Esophagus squamous epithelium (tissue), 5 donors: ENCODE measurements around the gene ANKRD13D. TPM values are rescaled to one million over a fixed set of nuclear protein-coding genes. Genes with fewer than 3 reads are reported as not detected.

Experiments
- DNase-seq: peaks from one replicate; lab custom pipeline; 2025; lab: John Stamatoyannopoulos, UW
- H3K27ac ChIP-seq, 4 donors: fragments of 200-600 bp; sonication (generic); one replicate each; pipeline ENCODE4 v1.5.1; 2016 to 2019; ENCODE audit warnings: mild to moderate bottlenecking in 1 of 4
- H3K27me3 ChIP-seq, 4 donors: fragments of 200-600 bp; sonication (generic); 1 replicate in 3 of 4; 2 replicates in 1 of 4; pipeline versions ENCODE4 v1.5.1 to v1.6.0; 2017 to 2021; ENCODE audit warnings: antibody characterized with exemption in 1 of 4
- H3K36me3 ChIP-seq, 3 donors: fragments of 200-600 bp; sonication (generic); one replicate each; pipeline ENCODE4 v1.5.1; 2016 to 2019
- H3K4me1 ChIP-seq, 3 donors: fragments of 200-600 bp; sonication (generic); one replicate each; pipeline ENCODE4 v1.5.1; 2017 to 2019
- H3K4me3 ChIP-seq, 4 donors: fragments of 200-600 bp; sonication (generic); 1 replicate in 3 of 4; 2 replicates in 1 of 4; pipeline ENCODE4 v1.5.1; 2016 to 2019; ENCODE audit warnings: mild to moderate bottlenecking in 2 of 4, moderate library complexity in 1 of 4
- H3K9me3 ChIP-seq, 3 donors: fragments of 200-600 bp; sonication (generic); one replicate each; pipeline ENCODE4 v1.5.1; 2016 to 2019
- POLR2A ChIP-seq, 4 donors: fragments of 450-650 bp; IDR thresholded peaks; one replicate each; pipeline ENCODE4 v1.6.1; 2017; ENCODE audit warnings: antibody characterized with exemption in 4 of 4, mild to moderate bottlenecking in 4 of 4, moderate library complexity in 3 of 4
- WGBS, 2 donors: methylation state at CpG; one replicate each; pipeline ENCODE4 v1.1.5; 2018; 5-methylcytosine and 5-hydroxymethylcytosine counted together
- intact Hi-C: fragments of 100-400 bp; cut with DNase I; formaldehyde crosslinking; loops from one replicate; pipeline ENCODE4 v1.15.0; 2022
- total RNA-seq, 4 donors: library from RNA; depleted of rRNA; stranded (reverse); fragments of >200 nt; gene quantifications; one replicate each; pipeline ENCODE4 v1.1.0, GENCODE V29; 2016
- TF ChIP-seq, protein P1 (sequence below), 6 experiments: fragments of 450-650 bp in 4 of 6; fragments of 200-600 bp in 2 of 6; sonication (generic) in 2 of 6; IDR thresholded peaks; one replicate each; pipeline ENCODE4 v1.5.1; 2016 to 2019; ENCODE audit warnings: antibody characterized with exemption in 6 of 6, mild to moderate bottlenecking in 4 of 6, moderate library complexity in 4 of 6
- donor health status: DM: yes; HTN: yes; CAD: no.

ANKRD13D gene
- total RNA-seq, 4 donors from 2014 or later: 27.4 to 50.6 (median 41.6) TPM

DNA sequence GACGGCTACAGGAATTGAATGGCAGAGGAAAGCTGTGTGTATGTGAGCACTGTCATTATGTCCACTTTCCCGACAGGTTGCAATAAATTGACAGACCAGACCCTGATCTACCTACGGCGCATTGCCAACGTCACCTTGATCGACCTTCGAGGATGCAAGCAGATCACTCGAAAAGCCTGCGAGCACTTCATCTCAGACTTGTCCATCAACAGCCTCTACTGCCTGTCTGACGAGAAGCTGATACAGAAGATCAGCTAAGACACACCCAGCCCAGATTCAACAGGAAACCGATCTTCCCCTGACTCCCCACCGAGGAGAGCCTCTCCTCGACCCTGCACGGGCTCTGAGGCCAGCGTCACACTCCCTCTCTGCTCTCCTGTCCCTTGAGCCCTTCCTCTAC is 34.3 kb upstream of the ANKRD13D start:
- H3K9me3 ChIP-seq: no peaks in the 10 kb centered on the region
- no peak for DNase-seq
- H3K4me3 ChIP-seq: no peak overlapping the region
- WGBS, 2 donors: 74 to 78% methylated on average over 7 to 15 of the region's 15 CpGs
- peaks cover 51 to 79% (median 53%) of the 10 kb centered on the region in 3 donors for H3K36me3 ChIP-seq
- peaks cover 21 to 76% (median 25%) of the 10 kb centered on the region in 3 donors for H3K4me1 ChIP-seq
- TF ChIP-seq POLR2A (IDR thresholded peaks at IDR 0.05): no peak
- TF ChIP-seq, protein P1, sequence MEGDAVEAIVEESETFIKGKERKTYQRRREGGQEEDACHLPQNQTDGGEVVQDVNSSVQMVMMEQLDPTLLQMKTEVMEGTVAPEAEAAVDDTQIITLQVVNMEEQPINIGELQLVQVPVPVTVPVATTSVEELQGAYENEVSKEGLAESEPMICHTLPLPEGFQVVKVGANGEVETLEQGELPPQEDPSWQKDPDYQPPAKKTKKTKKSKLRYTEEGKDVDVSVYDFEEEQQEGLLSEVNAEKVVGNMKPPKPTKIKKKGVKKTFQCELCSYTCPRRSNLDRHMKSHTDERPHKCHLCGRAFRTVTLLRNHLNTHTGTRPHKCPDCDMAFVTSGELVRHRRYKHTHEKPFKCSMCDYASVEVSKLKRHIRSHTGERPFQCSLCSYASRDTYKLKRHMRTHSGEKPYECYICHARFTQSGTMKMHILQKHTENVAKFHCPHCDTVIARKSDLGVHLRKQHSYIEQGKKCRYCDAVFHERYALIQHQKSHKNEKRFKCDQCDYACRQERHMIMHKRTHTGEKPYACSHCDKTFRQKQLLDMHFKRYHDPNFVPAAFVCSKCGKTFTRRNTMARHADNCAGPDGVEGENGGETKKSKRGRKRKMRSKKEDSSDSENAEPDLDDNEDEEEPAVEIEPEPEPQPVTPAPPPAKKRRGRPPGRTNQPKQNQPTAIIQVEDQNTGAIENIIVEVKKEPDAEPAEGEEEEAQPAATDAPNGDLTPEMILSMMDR (IDR thresholded peaks at IDR 0.05): no peak
- no peaks in the 10 kb centered on the region for H3K27me3 ChIP-seq
- H3K27ac ChIP-seq: peak overlapping the region; percentile 77 to 90 (median 88)
- intact Hi-C loops: no loop called here

- Histone ChIP-seq H3K27me3 (no peaks in the 10 kb centered on the region), H3K4me1 (peaks cover 21 to 71% (median 25%) of the 10 kb centered on the region in 3 donors), H3K36me3 (peaks cover 45 to 73% (median 48%) of the 10 kb centered on the region in 3 donors), H3K4me3 (no peak overlapping the region), H3K27ac (peak overlapping the region in 3 of 4 donors; percentile 77 to 90 (median 87)), H3K9me3 (no peaks in the 10 kb centered on the region)
- 84 to 87% methylated on average over 9 to 10 of the region's 10 CpGs for WGBS, 2 donors
- DNase-seq: no peak
- intact Hi-C loops: no loop called here
- TF ChIP-seq, protein P1 (IDR thresholded peaks at IDR 0.05): no peak
- TF ChIP-seq POLR2A (IDR thresholded peaks at IDR 0.05): no peak
These were observed 33.8 kb upstream of the ANKRD13D start for GRCh38 chr11:67255353-67255752.

GRCh38 chr11:67255864-67256263 is 33.2 kb upstream of the ANKRD13D start:
- DNase-seq: no peak
- H3K36me3 ChIP-seq: peaks cover 42 to 68% (median 42%) of the 10 kb centered on the region in 3 donors

DNA sequence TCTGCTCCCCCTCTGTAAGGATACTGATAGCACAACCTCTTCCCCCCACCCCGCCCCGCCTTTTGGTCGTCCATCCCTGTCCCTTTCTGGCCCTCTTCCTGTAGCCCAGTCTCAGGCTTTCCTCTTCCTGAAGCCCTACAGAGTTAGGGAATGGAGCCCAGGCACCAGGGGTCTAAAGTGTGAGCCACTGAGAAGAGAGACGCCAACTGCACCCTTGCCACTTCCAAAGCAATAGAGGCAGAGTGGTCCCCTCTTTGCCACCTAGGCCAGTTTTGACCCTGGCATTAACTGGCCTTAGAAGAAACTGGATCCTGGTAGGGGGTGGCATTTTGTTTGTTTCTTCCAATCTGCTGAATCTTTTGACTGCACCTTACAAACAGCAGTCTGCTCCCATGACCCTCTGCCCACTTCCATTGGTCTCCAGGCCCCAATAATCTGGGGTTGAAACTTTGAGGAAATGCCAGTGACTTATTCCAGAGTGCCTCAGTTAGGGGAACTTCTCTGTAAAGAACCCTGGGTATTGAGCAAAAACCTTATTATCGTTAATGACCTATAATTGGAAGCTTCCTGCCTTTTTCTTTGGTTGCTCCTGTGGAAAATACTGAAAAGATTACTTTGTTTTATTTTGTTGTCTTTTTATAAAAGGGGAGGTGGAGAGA is 32.5 kb upstream of the ANKRD13D start:
- 71 to 82% methylated on average over 1 to 5 of the region's 5 CpGs for WGBS, 2 donors
- H3K27me3 ChIP-seq: no peaks in the 10 kb centered on the region
- peaks cover 36 to 61% (median 42%) of the 10 kb centered on the region in 3 donors for H3K36me3 ChIP-seq
- intact Hi-C loops: no loop called here
- DNase-seq: no peak
- no peak overlapping the region for H3K27ac ChIP-seq
- peaks cover 29 to 72% (median 33%) of the 10 kb centered on the region in 3 donors for H3K4me1 ChIP-seq
- TF ChIP-seq POLR2A (IDR thresholded peaks at IDR 0.05): no peak
- TF ChIP-seq, protein P1 (IDR thresholded peaks at IDR 0.05): no peak
- no peaks in the 10 kb centered on the region for H3K9me3 ChIP-seq
- no peak overlapping the region for H3K4me3 ChIP-seq

More at GRCh38 chr11:67255864-67256263, 33.2 kb upstream of the ANKRD13D start:
- 70 to 100% methylated on average over 2 to 7 of the region's 8 CpGs for WGBS, 2 donors
- no peak overlapping the region for H3K4me3 ChIP-seq
- H3K9me3 ChIP-seq: no peaks in the 10 kb centered on the region
- peaks cover 21 to 72% (median 26%) of the 10 kb centered on the region in 3 donors for H3K4me1 ChIP-seq
- intact Hi-C loops: no loop called here
- TF ChIP-seq, protein P1 (IDR thresholded peaks at IDR 0.05): no peak
- TF ChIP-seq POLR2A (IDR thresholded peaks at IDR 0.05): no peak
- H3K27me3 ChIP-seq: no peaks in the 10 kb centered on the region
- peak overlapping the region in 2 of 4 donors; percentile 87 to 90 for H3K27ac ChIP-seq

- intact Hi-C loops: no loop called here
- no peak for DNase-seq
- Histone ChIP-seq H3K4me3 (no peak overlapping the region), H3K9me3 (no peaks in the 10 kb centered on the region), H3K4me1 (peaks cover 36 to 72% (median 47%) of the 10 kb centered on the region in 3 donors), H3K36me3 (peaks cover 2 to 23% (median 13%) of the 10 kb centered on the region in 3 donors), H3K27ac (no peak overlapping the region), H3K27me3 (no peaks in the 10 kb centered on the region)
- 85 to 88% methylated on average over 6 of the region's 6 CpGs for WGBS, 2 donors
- TF ChIP-seq, protein P1 (IDR thresholded peaks at IDR 0.05): no peak
- TF ChIP-seq POLR2A (IDR thresholded peaks at IDR 0.05): no peak
These were observed 28.7 kb upstream of the ANKRD13D start for GRCh38 chr11:67260406-67260805.
